TTC549 (cell line): ENCODE measurements around the gene SALL2.
"Not testable (repeated sequence)": the region's sequence is repeated elsewhere in the genome, so short reads cannot be mapped to it uniquely, and the experiment has no call there.

Source experiments
- FAIRE-seq: peaks from 2 replicates; lab custom pipeline; 2012; peaks lifted over from hg19 to GRCh38; lab: Jason Lieb, UNC

SALL2 gene

GRCh38 chr14:21525962-21526671 lies at the start of gene SALL2:
Gene SALL2 (minus strand): TSS chr14:21526346. CDS start chr14:21526127, 219 bp downstream.
- FAIRE-seq, result no peak

DNA sequence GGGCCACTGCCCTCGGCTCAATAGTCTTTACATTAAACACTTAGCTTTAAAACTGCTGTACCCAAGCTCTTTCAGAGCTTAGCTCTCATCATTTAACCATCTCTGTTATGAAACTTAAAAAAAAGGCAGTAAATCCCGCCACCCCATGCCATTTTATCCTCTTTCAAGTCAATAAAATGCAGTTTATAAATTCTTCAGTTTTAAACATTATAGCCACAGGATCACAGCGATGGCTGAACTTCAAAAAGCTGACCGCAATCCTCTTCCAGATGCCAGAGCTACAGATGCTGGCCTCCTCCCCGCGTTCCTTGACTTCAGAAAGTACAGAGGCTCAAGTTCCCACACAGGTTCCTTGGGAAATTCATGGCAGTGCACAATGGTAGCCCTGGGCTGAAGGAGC lies 49.5 kb upstream of the SALL2 start:
- FAIRE-seq, result no peak

DNA sequence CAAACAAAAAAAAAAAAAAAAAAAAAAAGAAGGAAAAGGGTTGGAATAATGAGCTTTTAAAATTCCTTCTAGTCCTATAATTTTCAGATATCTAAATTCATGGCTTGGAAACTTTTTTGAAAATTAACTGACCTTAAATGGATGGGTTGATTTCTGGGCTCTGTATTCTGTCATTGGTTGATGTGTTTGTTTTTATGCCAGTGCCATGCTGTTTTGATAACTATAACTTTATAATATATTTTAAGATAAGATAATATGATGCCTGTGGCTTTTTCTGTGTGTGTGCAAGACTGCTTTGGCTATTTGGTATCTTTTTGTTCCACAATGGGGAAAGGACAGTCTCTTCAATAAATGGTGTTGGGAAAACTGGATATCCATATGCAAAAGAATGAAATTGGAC lies 46.5 kb upstream of the SALL2 start:
- no peak for FAIRE-seq

GRCh38 chr14:21558703-21559170 lies 32.6 kb upstream of the SALL2 start:
- FAIRE-seq, result no peak

DNA sequence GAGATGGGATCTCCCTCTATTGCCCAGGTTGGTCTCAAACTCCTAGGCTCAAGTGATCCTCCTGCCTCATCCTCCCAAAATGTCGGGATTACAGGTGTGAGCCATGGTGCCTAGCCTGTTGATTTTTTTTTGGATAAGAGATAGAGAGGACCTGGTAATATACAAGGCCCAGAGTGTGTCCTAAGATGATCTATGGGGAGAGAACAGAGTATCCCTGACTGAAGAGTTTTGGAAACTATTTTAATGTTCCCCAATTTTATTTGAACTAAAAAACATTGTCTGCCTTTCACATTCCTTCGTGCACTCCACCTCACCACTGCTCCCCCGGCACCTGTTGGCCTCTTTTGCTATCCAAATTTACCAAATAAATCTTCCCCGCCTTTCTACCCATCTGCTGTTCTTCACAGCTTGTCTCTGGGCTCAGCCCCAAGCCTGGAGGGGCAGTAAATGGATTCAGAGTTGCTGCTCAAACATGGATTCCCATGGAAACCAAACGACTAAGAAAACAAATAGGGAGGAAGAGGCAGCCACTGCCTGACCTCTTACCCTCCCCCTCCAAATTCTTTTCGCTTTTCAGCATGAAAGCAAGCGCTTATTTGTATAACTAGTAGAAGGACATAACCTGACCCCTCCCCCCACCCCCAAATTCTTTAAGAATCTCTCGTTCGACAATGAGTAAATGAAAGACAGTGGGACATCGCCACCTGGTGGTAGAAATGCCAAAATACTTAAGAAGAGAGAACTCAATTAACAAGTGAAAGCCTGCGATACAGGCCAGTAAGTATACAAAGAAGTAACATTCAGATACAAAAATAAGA lies 31.1 kb upstream of the SALL2 start:
- FAIRE-seq, result peak; percentile 86

DNA sequence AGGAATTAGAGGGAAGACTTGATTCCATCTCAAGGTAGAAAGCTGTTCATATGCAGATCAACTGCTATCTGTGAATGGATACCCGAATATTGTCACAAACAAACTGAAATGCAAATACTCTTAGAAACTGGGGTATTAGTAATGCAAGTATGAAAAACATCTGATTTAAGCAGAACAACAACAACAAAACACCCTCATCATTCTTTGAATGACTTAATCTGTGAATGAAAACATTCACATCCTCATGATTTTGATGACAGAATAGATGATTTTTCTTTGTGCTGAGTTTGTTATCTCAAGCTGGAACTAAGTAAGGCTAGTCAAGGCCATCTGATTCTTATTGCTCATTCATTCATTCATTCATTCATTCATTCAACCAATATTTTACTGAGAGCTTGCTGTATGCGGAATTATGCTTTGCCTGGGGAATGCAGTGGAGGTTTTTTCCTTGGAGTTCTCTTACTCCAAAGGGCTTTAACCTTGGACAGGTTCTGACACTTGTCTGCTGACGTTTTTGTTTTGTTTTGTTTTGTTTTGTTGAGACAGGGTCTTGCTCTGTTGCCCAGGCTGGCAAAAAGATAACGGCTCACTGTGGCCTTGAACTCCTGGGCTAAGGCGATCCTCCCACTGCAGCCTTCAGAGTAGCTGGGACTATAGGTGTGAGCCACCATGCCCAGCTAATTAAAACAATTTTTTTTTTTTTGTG lies 30.4 kb upstream of the SALL2 start:
- no peak for FAIRE-seq

- no peak for FAIRE-seq
These were observed 27.1 kb upstream of the SALL2 start for GRCh38 chr14:21553266-21553665.

DNA sequence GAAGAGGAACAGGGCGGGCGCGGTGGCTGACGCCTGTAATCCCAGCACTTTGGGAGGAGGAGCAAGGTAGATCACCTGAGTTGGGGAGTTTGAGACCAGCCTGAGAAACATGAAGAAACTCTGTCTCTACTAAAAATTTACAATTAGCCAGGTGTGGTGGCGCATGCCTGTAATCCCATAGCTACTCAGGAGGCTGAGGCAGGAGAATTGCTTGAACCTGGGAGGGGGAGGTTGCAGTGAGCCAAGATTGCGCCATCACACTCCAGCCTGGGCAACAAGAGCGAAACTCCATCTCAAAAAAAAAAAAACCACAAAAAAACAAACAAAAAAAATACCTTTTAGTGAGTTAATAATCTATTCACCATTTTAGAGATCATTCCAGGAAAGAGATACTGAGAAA lies 18.4 kb upstream of the SALL2 start:
- not testable (repeated sequence) for FAIRE-seq

- FAIRE-seq, result no peak
These were observed 17.8 kb upstream of the SALL2 start for GRCh38 chr14:21543963-21544362.

DNA sequence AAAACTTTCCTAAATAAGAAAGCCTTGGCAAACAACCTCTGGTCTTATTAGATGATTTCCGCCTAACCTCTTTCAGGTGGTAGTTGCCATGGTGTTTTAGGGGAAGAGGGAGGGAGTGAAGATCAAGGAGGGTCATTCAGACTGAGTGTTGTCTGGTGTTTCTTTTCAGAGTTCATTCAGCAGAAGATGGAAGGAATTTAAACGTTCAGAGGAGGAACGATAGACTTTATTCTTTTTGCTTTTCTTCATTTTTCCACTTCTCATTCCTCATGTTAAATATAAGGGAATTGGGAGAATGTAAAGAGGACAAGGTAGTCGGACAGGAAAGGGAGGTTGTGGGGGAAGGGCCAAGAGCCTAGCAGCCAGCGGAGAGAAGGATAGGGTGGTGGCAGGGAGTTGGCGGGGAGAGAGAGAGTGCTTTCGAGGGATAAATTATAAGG lies 17.4 kb upstream of the SALL2 start:
- FAIRE-seq, result no peak

DNA sequence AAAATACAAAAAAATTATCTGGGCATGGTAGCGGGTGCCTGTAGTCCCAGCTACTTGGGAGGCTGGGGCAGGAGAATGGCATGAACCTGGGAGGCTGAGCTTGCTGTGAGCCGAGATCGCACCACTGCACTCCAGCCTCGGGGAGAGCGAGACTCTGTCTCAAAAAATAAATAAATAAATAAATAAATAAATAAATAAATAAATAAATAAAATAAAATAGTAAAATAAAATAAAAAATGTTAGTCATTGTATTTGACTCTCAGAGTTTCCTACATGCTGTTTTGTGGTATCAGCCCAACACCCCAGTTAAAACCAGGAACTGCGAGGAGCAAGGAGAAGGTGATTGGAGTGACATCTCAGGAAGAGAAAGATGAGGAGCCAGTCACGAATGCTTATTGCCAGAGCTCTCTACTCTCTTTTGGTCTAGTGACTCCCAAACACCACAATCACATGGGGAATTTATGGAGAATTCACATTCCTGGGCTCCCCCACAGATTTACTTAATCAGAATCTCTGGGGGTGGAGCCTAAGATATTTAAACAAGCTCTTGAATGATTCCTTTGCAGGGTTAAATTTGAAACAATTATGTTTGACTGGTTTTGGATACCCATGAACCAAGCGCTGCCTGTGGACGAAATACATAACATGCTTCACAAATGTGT lies 15.4 kb upstream of the SALL2 start:
- no peak for FAIRE-seq

GRCh38 chr14:21539189-21539940 lies 13.2 kb upstream of the SALL2 start:
- FAIRE-seq, result no peak

DNA sequence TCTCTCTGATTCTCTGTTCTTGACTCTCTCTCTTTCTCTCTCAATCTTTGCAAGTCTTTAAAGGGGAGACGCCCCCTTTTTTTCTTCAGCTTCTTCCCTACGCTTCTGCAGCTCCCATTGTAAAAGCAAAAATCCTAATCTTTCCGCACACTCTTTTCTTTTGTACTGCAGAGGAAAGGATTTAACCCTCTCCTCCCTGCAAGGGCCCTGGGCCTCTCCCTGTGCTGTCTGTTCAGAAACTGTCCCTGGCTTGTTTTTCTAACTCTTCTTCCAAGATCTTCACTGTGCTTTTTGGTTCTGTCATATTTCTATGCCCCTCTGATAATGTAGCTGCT lies 10.9 kb upstream of the SALL2 start:
- no peak for FAIRE-seq

DNA sequence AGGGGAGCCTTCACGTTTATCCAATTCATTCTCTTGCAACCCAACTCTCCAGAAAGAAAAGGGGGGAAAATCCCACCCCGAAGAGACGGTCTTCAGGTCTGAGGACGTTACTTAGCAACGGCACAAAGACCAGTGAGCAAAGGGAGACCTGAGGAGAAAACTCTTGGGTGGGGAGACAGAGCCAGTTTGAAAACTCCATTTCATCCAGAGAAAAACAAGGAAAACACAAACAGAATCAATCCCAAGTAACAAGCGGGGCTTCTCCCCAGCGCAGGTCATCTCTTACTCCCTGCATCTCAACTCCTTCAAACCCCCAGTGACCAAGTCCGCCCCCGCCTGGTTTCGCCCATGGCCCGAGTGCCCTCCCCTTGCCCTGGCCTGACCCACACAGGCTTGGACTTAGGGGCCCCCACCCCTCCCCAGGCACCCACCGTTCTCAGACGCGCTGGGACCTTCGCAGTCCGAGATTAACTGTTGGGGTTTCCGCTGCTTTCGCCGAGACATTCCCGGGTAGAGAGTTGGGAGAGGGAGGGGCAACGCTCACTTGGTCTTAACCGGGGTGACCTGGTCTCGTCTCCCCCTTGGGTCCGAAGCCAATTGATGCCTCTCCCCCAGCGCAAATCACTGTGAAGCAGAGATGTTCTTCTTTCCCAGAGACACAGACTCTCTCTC lies 10.4 kb upstream of the SALL2 start:
- FAIRE-seq, result no peak

DNA sequence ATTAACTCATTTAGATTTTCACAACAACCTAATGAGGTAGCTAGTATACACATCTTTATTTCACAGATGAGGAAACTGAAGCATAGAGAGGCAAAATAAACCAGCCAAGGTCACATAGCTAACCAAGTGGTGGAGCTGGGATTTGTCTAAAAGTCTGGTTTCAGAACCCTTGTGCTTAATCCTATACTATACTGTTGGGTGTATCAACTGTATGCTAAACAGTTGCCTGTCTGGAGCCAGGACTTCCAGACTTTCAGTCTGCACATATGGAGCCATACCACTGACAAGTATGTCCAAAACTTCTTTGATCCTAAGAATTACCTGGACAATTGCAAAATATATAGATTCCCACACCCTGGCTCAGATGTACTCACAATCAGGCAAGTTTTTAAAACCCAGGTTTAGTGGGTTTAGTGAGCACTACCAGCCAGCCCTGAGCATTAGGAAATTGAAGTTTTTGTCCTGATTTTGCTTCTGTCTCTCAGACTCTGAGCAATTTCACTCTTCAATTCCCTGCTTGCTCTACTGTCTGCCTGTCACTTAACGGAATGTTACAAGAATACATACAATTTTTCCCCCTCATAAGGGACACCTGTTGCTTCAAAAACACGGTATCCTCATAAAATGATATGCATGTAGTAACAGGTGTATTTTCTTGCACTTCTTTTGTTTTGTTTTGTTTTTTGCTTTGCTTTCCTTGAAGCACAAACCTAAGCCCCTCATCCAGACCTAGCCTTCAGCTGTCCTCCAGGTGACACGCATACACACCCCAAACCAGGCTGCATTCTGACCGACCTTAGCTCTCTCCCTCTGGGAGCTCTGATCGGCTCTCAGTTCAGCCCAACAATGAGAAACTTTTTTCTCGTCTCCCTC lies 9.6 kb upstream of the SALL2 start:
- FAIRE-seq, result no peak

DNA sequence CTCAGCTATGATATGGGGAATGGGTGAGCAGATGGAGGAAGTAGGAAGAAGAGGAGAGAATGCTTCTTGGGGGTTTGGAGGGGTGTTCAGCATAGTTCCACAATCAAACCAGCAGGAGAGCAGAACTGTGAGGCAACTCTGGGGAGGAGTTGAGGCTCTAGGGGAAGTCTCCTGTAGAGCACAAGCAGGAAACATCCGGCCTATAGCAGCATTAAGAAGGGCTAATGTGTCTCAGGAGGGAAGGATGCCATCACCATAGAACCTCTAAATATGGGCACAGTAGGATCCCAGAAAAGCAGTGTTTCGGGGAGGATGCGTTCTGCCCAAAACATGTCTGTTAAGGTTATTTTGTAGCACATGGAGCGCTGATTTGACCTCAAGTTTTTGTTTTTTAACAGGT lies 8.4 kb upstream of the SALL2 start:
- no peak for FAIRE-seq

GRCh38 chr14:21533294-21533693 lies 7.1 kb upstream of the SALL2 start:
- no peak for FAIRE-seq

- no peak for FAIRE-seq
These were observed 3.4 kb upstream of the SALL2 start for GRCh38 chr14:21529515-21529914.

DNA sequence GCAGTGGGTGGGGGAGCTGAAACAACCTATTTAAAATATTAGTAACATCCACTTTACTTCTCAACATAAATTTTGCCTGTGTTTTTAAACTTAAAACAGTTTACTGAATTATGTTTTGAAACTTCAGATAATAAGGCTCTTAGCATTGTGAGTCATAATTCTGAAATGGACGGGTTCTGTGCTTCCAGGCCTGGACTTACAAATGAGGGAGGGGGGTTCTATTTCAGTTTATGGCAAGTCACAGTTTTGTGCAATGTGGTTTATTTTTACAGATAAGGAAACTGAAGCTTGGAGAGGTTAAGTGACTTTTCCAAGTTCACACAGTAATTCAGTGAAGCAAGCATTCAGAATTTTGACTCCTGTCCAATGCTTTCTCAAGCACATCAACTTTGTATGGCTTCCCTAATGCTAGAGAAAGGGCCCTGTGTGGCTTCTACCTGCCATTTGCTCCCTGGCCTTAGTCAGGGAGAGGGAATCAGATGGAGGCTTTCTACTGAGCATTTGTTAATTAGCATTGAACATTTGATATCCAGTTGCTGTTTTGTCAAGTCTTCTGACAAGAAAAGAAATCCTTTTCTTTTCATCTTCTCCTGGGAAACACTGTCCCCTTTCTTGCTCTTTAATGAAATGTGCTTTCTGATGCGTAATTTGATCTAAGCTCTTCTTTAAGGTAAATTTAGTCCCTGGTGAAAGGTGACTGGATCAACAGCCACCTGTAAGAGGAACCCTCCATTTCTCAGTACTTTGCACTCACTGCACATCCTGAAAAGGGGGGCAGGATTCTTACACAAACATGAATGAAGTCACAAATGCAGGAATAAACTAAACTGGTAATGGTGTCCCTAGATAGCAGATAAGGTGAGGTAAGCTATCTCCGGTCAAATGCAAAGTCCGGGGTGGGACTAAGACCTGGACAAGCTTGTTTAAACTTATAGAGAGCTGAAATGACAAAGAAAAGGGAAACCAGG lies 2.5 kb upstream of the SALL2 start:
- no peak for FAIRE-seq
